Neuronal stem cell (in vitro differentiated cells): ENCODE measurements around the gene ATP8A2.

ENCODE experiments used
- DNase-seq: peaks from one replicate; pipeline ENCODE4 v3.0.0-alpha.2; 2013; ENCODE audit warnings: low spot score
- H2AFZ ChIP-seq: one replicate; pipeline ENCODE4 v1.6.1; 2013; ENCODE audit warnings: mild to moderate bottlenecking, low read length, inconsistent platforms
- H2AK5ac ChIP-seq: 2 replicates; pipeline ENCODE4 v1.6.1; 2013; ENCODE audit warnings: low read depth, mild to moderate bottlenecking, inconsistent platforms, low read length, moderate library complexity, mixed read lengths
- H2BK120ac ChIP-seq: 2 replicates; pipeline ENCODE4 v1.6.1; 2013; ENCODE audit warnings: low read depth, mild to moderate bottlenecking, inconsistent platforms, low read length, moderate library complexity, mixed read lengths
- H2BK12ac ChIP-seq: one replicate; pipeline ENCODE4 v1.6.1; 2013; ENCODE audit warnings: low read length, inconsistent platforms
- H2BK15ac ChIP-seq: 2 replicates; pipeline ENCODE4 v1.6.1; 2013; ENCODE audit warnings: mild to moderate bottlenecking, low read length, inconsistent platforms, mixed read lengths
- H2BK5ac ChIP-seq: one replicate; pipeline ENCODE4 v1.6.1; 2013; ENCODE audit warnings: inconsistent platforms, mild to moderate bottlenecking, low read length, moderate library complexity
- H3K14ac ChIP-seq: one replicate; pipeline ENCODE4 v1.6.1; 2013; ENCODE audit warnings: low read length, inconsistent platforms
- H3K18ac ChIP-seq: 2 replicates; pipeline ENCODE4 v1.6.1; 2013; ENCODE audit warnings: low read length, inconsistent platforms
- H3K23ac ChIP-seq: 2 replicates; pipeline ENCODE4 v1.6.1; 2013; ENCODE audit warnings: low read depth, mild to moderate bottlenecking, mixed read lengths, low read length, inconsistent platforms; ENCODE audit not compliant: poor library complexity
- H3K27ac ChIP-seq: replicated peaks from 3 replicates; pipeline ENCODE4 v1.5.1; 2013; ENCODE audit warnings: low read length, inconsistent platforms
- H3K27me3 ChIP-seq, 3 experiments: 2 replicates each; pipeline ENCODE4 v1.6.1; 2013; ENCODE audit warnings: low read length in 3 of 3, mild to moderate bottlenecking in 2 of 3, inconsistent platforms in 1 of 3, low read depth in 1 of 3, mixed read lengths in 1 of 3, moderate library complexity in 1 of 3; ENCODE audit not compliant: control insufficient read depth in 3 of 3, insufficient read depth in 3 of 3
- H3K36me3 ChIP-seq, 2 donors: replicated peaks in 1 of 2; 2 replicates each; pipeline ENCODE4 v1.6.1; 2013; ENCODE audit warnings: low read length in 2 of 2; ENCODE audit not compliant: control insufficient read depth in 2 of 2, insufficient read depth in 2 of 2
- H3K4ac ChIP-seq: 2 replicates; pipeline ENCODE4 v1.6.1; 2013; ENCODE audit warnings: inconsistent platforms, mild to moderate bottlenecking, low read length, moderate library complexity
- H3K4me1 ChIP-seq, 2 donors: 1 replicate in 1 of 2; 2 replicates in 1 of 2; pipeline ENCODE4 v1.6.1; 2013; ENCODE audit warnings: low read length in 2 of 2, low read depth in 1 of 2; ENCODE audit not compliant: control insufficient read depth in 2 of 2, insufficient read depth in 1 of 2
- H3K4me2 ChIP-seq: one replicate; pipeline ENCODE4 v1.6.1; 2013; ENCODE audit warnings: mild to moderate bottlenecking, low read length, inconsistent platforms; ENCODE audit not compliant: insufficient read depth, poor library complexity, severe bottlenecking
- H3K4me3 ChIP-seq, 2 donors: 2 replicates each; pipeline ENCODE4 v1.5.1; 2013; ENCODE audit warnings: low read length in 2 of 2, mild to moderate bottlenecking in 2 of 2, inconsistent platforms in 1 of 2, moderate library complexity in 1 of 2
- H3K79me1 ChIP-seq: one replicate; pipeline ENCODE4 v1.6.1; 2013; ENCODE audit warnings: low read depth, mild to moderate bottlenecking, inconsistent platforms, low read length, moderate library complexity
- H3K9ac ChIP-seq: one replicate; pipeline ENCODE4 v1.6.1; 2013; ENCODE audit warnings: mild to moderate bottlenecking, low read depth, low read length, inconsistent platforms; ENCODE audit not compliant: poor library complexity
- H3K9me3 ChIP-seq, 2 donors: replicated peaks in 1 of 2; 2 replicates each; pipeline versions ENCODE3 to v1.6.1; 2013; ENCODE audit warnings: low read length in 2 of 2, mild to moderate bottlenecking in 2 of 2, inconsistent platforms in 1 of 2, low read depth in 1 of 2, mixed read lengths in 1 of 2, moderate library complexity in 1 of 2; ENCODE audit not compliant: control insufficient read depth in 2 of 2, insufficient read depth in 1 of 2
- H4K8ac ChIP-seq: one replicate; pipeline ENCODE4 v1.6.1; 2013; ENCODE audit warnings: low read depth, mild to moderate bottlenecking, inconsistent platforms, low read length, moderate library complexity
- H4K91ac ChIP-seq: one replicate; pipeline ENCODE4 v1.6.1; 2013; ENCODE audit warnings: low read length, low read depth, mild to moderate bottlenecking, inconsistent platforms; ENCODE audit not compliant: poor library complexity
- WGBS, 2 donors: extraction: QIAGEN DNeasy Blood & Tissue Kit; methylation state at CpG; one replicate each; pipeline ENCODE4 v1.1.7; 2013; ENCODE audit warnings: missing lambda C conversion rate in 2 of 2, mixed read lengths in 1 of 2; ENCODE audit not compliant: insufficient read length in 2 of 2, insufficient replicate concordance in 1 of 2; ENCODE audit errors: extremely low coverage in 2 of 2; 5-methylcytosine and 5-hydroxymethylcytosine counted together

Gene ATP8A2

GRCh38 chr13:25738342-25739196 is 366.8 kb downstream of the ATP8A2 start:
- no peak overlapping the region for H3K4me3 ChIP-seq
- H2BK15ac ChIP-seq, result no peak overlapping the region
- H3K14ac ChIP-seq, result no peak overlapping the region
- no peak for DNase-seq
- no peak overlapping the region for H2BK12ac ChIP-seq
- H3K4ac ChIP-seq, result no peak overlapping the region
- no CpG with 5 or more reads among the region's 4 CpGs for WGBS, 2 donors
- no peak overlapping the region for H3K23ac ChIP-seq
- no peaks in the 10 kb centered on the region for H3K27me3 ChIP-seq
- H3K9ac ChIP-seq, result no peak overlapping the region
- H4K8ac ChIP-seq, result no peak overlapping the region
- peaks cover 0 to 5% of the 10 kb centered on the region in 2 donors for H3K4me1 ChIP-seq
- H3K4me2 ChIP-seq, result no peak overlapping the region
- H2AFZ ChIP-seq, result no peak overlapping the region
- peak overlapping the region; percentile 27 for H3K18ac ChIP-seq
- H3K9me3 ChIP-seq, result no peaks in the 10 kb centered on the region
- H3K79me1 ChIP-seq, result no peaks in the 10 kb centered on the region
- H2AK5ac ChIP-seq, result no peak overlapping the region
- H3K36me3 ChIP-seq, result no peaks in the 10 kb centered on the region
- H3K27ac ChIP-seq, result no peak overlapping the region
- H4K91ac ChIP-seq, result no peak overlapping the region
- H2BK5ac ChIP-seq, result no peak overlapping the region
- no peak overlapping the region for H2BK120ac ChIP-seq

- Histone ChIP-seq H3K18ac (no peak overlapping the region), H3K27ac (no peak overlapping the region), H3K4ac (no peak overlapping the region), H3K4me2 (no peak overlapping the region), H3K14ac (no peak overlapping the region), H2BK120ac (no peak overlapping the region), H3K23ac (no peak overlapping the region), H3K36me3 (no peaks in the 10 kb centered on the region), H3K9ac (no peak overlapping the region), H4K91ac (no peak overlapping the region), H3K4me3 (no peak overlapping the region), H3K27me3 (no peaks in the 10 kb centered on the region), H2AK5ac (no peak overlapping the region), H4K8ac (no peak overlapping the region), H3K4me1 (peaks cover 0 to 2% of the 10 kb centered on the region in 2 donors), H2AFZ (no peak overlapping the region), H2BK12ac (no peak overlapping the region), H3K79me1 (no peaks in the 10 kb centered on the region), H2BK15ac (no peak overlapping the region), H3K9me3 (no peaks in the 10 kb centered on the region), H2BK5ac (no peak overlapping the region)
- DNase-seq, result no peak
- no CpG with 5 or more reads among the region's 1 CpG for WGBS, 2 donors
Measured at GRCh38 chr13:25739376-25739775, 367.6 kb downstream of the ATP8A2 start.

GRCh38 chr13:25741796-25742195 is 370.0 kb downstream of the ATP8A2 start:
- WGBS, 2 donors, result no CpG with 5 or more reads among the region's 5 CpGs
- no peak overlapping the region for H3K18ac ChIP-seq

GRCh38 chr13:25742220-25742619 is 370.4 kb downstream of the ATP8A2 start:
- Histone ChIP-seq H3K9me3 (no peaks in the 10 kb centered on the region), H2BK5ac (no peak overlapping the region), H3K14ac (no peak overlapping the region), H3K36me3 (no peaks in the 10 kb centered on the region), H3K18ac (no peak overlapping the region), H2AK5ac (no peak overlapping the region), H3K79me1 (no peaks in the 10 kb centered on the region), H3K4me2 (no peak overlapping the region), H3K4me1 (peaks cover 0 to 7% of the 10 kb centered on the region in 2 donors), H3K27ac (no peak overlapping the region), H2BK120ac (no peak overlapping the region), H3K4me3 (no peak overlapping the region), H4K91ac (no peak overlapping the region), H3K27me3 (no peaks in the 10 kb centered on the region), H3K4ac (no peak overlapping the region), H2BK12ac (no peak overlapping the region), H2BK15ac (no peak overlapping the region), H4K8ac (no peak overlapping the region), H2AFZ (no peak overlapping the region), H3K23ac (no peak overlapping the region), H3K9ac (no peak overlapping the region)
- no peak for DNase-seq
- WGBS, 2 donors, result no CpG with 5 or more reads among the region's 2 CpGs

More at GRCh38 chr13:25741796-25742195, 370.0 kb downstream of the ATP8A2 start:
- H4K91ac ChIP-seq, result no peak overlapping the region
- no peak overlapping the region for H2AK5ac ChIP-seq
- no peak overlapping the region for H2BK120ac ChIP-seq
- no peak for DNase-seq
- H2BK5ac ChIP-seq, result no peak overlapping the region
- H2AFZ ChIP-seq, result no peak overlapping the region
- H3K9ac ChIP-seq, result no peak overlapping the region
- H3K79me1 ChIP-seq, result no peaks in the 10 kb centered on the region
- no peak overlapping the region for H3K23ac ChIP-seq
- peaks cover 0 to 5% of the 10 kb centered on the region in 2 donors for H3K4me1 ChIP-seq
- no peak overlapping the region for H3K27ac ChIP-seq
- no peak overlapping the region for H2BK15ac ChIP-seq
- no peak overlapping the region for H4K8ac ChIP-seq
- H3K27me3 ChIP-seq, result no peaks in the 10 kb centered on the region
- no peak overlapping the region for H2BK12ac ChIP-seq
- no peaks in the 10 kb centered on the region for H3K36me3 ChIP-seq
- no peak overlapping the region for H3K4me3 ChIP-seq
- no peak overlapping the region for H3K4ac ChIP-seq
- H3K9me3 ChIP-seq, result no peaks in the 10 kb centered on the region
- no peak overlapping the region for H3K4me2 ChIP-seq
- no peak overlapping the region for H3K14ac ChIP-seq
